ENCODE results near the gene LCLAT1.

The LCLAT1 gene

DNA sequence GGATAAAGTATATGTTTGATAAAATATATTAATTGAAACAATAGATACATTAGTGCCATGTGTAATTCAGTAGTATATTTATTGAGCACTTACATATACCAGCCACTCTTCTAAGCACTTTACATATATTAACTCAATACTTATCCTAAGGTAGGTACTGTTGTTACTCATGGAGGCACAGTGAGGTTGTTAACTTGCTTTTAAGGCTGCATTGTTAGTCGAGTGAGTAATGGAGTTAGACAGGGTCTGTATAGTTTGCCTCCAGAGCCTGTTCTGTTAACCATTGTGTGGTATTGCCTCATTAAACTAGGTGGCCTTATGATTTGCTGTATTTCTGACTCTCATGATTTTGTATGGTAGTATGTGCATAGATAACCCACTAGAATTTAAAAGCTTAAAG is 44.2 kb downstream of the LCLAT1 start:
- no peak overlapping the region for H2AFZ ChIP-seq (ENCODE audit: low read length)
- H3K4me2 ChIP-seq (ENCODE audit: low read length), result no peak overlapping the region
- TF ChIP-seq EZH2 (IDR thresholded peaks at IDR 0.05; ENCODE audit: borderline replicate concordance, low read length) (no peak), CTCF (IDR thresholded peaks at IDR 0.05; ENCODE audit: low read length) (no peak)
- no peak overlapping the region for H3K27ac ChIP-seq (ENCODE audit: low read depth, low read length, poor library complexity, severe bottlenecking)
- H3K36me3 ChIP-seq (ENCODE audit: insufficient read depth, low read length), result no peaks in the 10 kb centered on the region
- H3K9ac ChIP-seq (ENCODE audit: low read length), result no peak overlapping the region
- H4K20me1 ChIP-seq (ENCODE audit: insufficient read depth, low read length), result no peaks in the 10 kb centered on the region
- no peaks in the 10 kb centered on the region for H3K4me1 ChIP-seq (ENCODE audit: insufficient read depth, low read length, severe bottlenecking)
- no peaks in the 10 kb centered on the region for H3K9me3 ChIP-seq (ENCODE audit: low read length)
- no peaks in the 10 kb centered on the region for H3K9me2 ChIP-seq (ENCODE audit: low read depth, low read length)
- H3F3A ChIP-seq (ENCODE audit: insufficient read depth, low read length), result no peaks in the 10 kb centered on the region
- no peak overlapping the region for H3K4me3 ChIP-seq (ENCODE audit: low read depth, low read length, poor library complexity, severe bottlenecking)
- no peaks in the 10 kb centered on the region for H3K79me2 ChIP-seq (ENCODE audit: insufficient read depth, low read length)
- H3K27me3 ChIP-seq (ENCODE audit: insufficient read depth, low read length), result no peaks in the 10 kb centered on the region

DNA sequence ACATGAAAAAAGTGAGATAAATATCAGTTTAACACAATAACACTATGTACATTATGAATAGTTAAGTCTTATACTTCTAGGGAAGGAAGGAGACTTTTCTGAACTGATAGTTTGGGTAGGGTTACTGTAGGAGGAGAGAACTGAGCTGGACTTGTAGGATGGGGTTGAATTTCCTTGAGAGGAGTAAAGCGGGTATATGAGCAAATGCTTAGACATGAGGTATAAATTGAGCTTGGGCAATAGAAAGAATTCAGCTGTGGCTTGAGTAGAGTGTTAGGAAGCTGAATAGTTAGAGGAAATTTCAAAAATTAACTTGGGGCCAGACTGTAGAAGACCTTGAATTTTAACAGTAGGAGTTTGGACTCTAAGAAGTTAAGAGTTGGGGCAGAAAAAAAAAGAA is 45.1 kb downstream of the LCLAT1 start:
- H3K4me2 ChIP-seq (ENCODE audit: low read length), result no peak overlapping the region
- H2AFZ ChIP-seq (ENCODE audit: low read length), result no peak overlapping the region
- no peak overlapping the region for H3K9ac ChIP-seq (ENCODE audit: low read length)
- H3F3A ChIP-seq (ENCODE audit: insufficient read depth, low read length), result no peaks in the 10 kb centered on the region
- H4K20me1 ChIP-seq (ENCODE audit: insufficient read depth, low read length), result no peaks in the 10 kb centered on the region
- no peaks in the 10 kb centered on the region for H3K9me2 ChIP-seq (ENCODE audit: low read depth, low read length)
- no peak overlapping the region for H3K27ac ChIP-seq (ENCODE audit: low read depth, low read length, poor library complexity, severe bottlenecking)
- H3K4me1 ChIP-seq (ENCODE audit: insufficient read depth, low read length, severe bottlenecking), result no peaks in the 10 kb centered on the region
- TF ChIP-seq EZH2 (IDR thresholded peaks at IDR 0.05; ENCODE audit: borderline replicate concordance, low read length) (no peak), CTCF (IDR thresholded peaks at IDR 0.05; ENCODE audit: low read length) (no peak)
- peaks cover 5% of the 10 kb centered on the region; the same call in 1 of the 2 replicates for H3K9me3 ChIP-seq (ENCODE audit: low read length)
- H3K27me3 ChIP-seq (ENCODE audit: insufficient read depth, low read length), result no peaks in the 10 kb centered on the region
- no peak overlapping the region for H3K4me3 ChIP-seq (ENCODE audit: low read depth, low read length, poor library complexity, severe bottlenecking)
- H3K36me3 ChIP-seq (ENCODE audit: insufficient read depth, low read length), result no peaks in the 10 kb centered on the region
- no peaks in the 10 kb centered on the region for H3K79me2 ChIP-seq (ENCODE audit: insufficient read depth, low read length)

GRCh38 chr2:30492619-30493018 is 45.6 kb downstream of the LCLAT1 start:
- H3K79me2 ChIP-seq (ENCODE audit: insufficient read depth, low read length), result no peaks in the 10 kb centered on the region
- peaks cover 5% of the 10 kb centered on the region; the same call in 1 of the 2 replicates for H3K9me3 ChIP-seq (ENCODE audit: low read length)
- H3K36me3 ChIP-seq (ENCODE audit: insufficient read depth, low read length), result no peaks in the 10 kb centered on the region
- H3K4me1 ChIP-seq (ENCODE audit: insufficient read depth, low read length, severe bottlenecking), result no peaks in the 10 kb centered on the region
- no peaks in the 10 kb centered on the region for H3F3A ChIP-seq (ENCODE audit: insufficient read depth, low read length)
- no peak overlapping the region for H3K4me2 ChIP-seq (ENCODE audit: low read length)
- no peak for TF ChIP-seq EZH2 (IDR thresholded peaks at IDR 0.05; ENCODE audit: borderline replicate concordance, low read length)
- TF ChIP-seq CTCF (IDR thresholded peaks at IDR 0.05; ENCODE audit: low read length), result no peak
- no peak overlapping the region for H3K4me3 ChIP-seq (ENCODE audit: low read depth, low read length, poor library complexity, severe bottlenecking)
- H3K9me2 ChIP-seq (ENCODE audit: low read depth, low read length), result no peaks in the 10 kb centered on the region
- H3K27me3 ChIP-seq (ENCODE audit: insufficient read depth, low read length), result no peaks in the 10 kb centered on the region
- no peak overlapping the region for H2AFZ ChIP-seq (ENCODE audit: low read length)
- no peak overlapping the region for H3K27ac ChIP-seq (ENCODE audit: low read depth, low read length, poor library complexity, severe bottlenecking)
- no peak overlapping the region for H3K9ac ChIP-seq (ENCODE audit: low read length)
- no peaks in the 10 kb centered on the region for H4K20me1 ChIP-seq (ENCODE audit: insufficient read depth, low read length)

All from OCI-LY1 (cell line).